GM23338 (cell line): ENCODE results near the gene SHROOM2. TPM values are rescaled to one million over a fixed set of nuclear protein-coding genes. Genes with fewer than 3 reads are reported as not detected.

Experiments used
- ATAC-seq: fragments of 200-7000 bp; cut with Tn5 transposase; 3 replicates; pipeline ENCODE4 v1.9.1; 2020
- DNase-seq: peaks from one replicate; pipeline ENCODE4 v3.0.0-alpha.2; 2015; ENCODE audit warnings: low spot score
- H2AFZ ChIP-seq: fragments of 200-600 bp; sonication (generic); 2 replicates; pipeline ENCODE4 v1.8.0; 2016; ENCODE audit warnings: antibody characterized with exemption, mild to moderate bottlenecking, moderate library complexity
- H3F3A ChIP-seq: fragments of 200-600 bp; sonication (generic); replicated peaks from 2 replicates; pipeline ENCODE4 v1.8.0; 2017; ENCODE audit warnings: antibody characterized with exemption, mixed run types, low read depth
- H3K27ac ChIP-seq: fragments of 200-600 bp; sonication (generic); 2 replicates; pipeline ENCODE4 v1.6.1; 2016; ENCODE audit warnings: low read depth
- H3K27me3 ChIP-seq: fragments of 200-600 bp; sonication (generic); 2 replicates; pipeline ENCODE4 v1.8.0; 2016; ENCODE audit warnings: mild to moderate bottlenecking, mixed run types, moderate library complexity; ENCODE audit not compliant: insufficient read depth
- H3K36me3 ChIP-seq: fragments of 200-600 bp; sonication (generic); 2 replicates; pipeline ENCODE4 v1.8.0; 2016; ENCODE audit warnings: mild to moderate bottlenecking; ENCODE audit not compliant: insufficient read depth
- H3K4me1 ChIP-seq: fragments of 200-600 bp; sonication (generic); 2 replicates; pipeline ENCODE4 v1.8.0; 2016; ENCODE audit warnings: mild to moderate bottlenecking, moderate library complexity; ENCODE audit not compliant: insufficient read depth
- H3K4me2 ChIP-seq: fragments of 200-600 bp; sonication (generic); 2 replicates; pipeline ENCODE4 v1.7.1; 2017; ENCODE audit warnings: mixed run types
- H3K4me3 ChIP-seq: fragments of 200-600 bp; sonication (generic); 2 replicates; pipeline ENCODE4 v1.6.1; 2016; ENCODE audit warnings: mixed run types
- H3K79me2 ChIP-seq: fragments of 200-600 bp; sonication (generic); replicated peaks from 2 replicates; pipeline ENCODE4 v1.8.0; 2017; ENCODE audit warnings: mild to moderate bottlenecking; ENCODE audit not compliant: insufficient read depth
- H3K9me2 ChIP-seq: fragments of 200-600 bp; sonication (generic); 2 replicates; pipeline ENCODE4 v1.8.0; 2017; ENCODE audit not compliant: insufficient read depth
- H4K20me1 ChIP-seq: fragments of 200-600 bp; sonication (generic); replicated peaks from 2 replicates; pipeline ENCODE4 v1.8.0; 2017; ENCODE audit warnings: mild to moderate bottlenecking; ENCODE audit not compliant: insufficient read depth
- H3K27ac Mint-ChIP-seq: 2 replicates; pipeline ENCODE4 v1.8.0; 2020; ENCODE audit warnings: inconsistent platforms, mild to moderate bottlenecking, moderate library complexity, mixed read lengths
- H3K27me3 Mint-ChIP-seq: 3 replicates; pipeline ENCODE4 v1.8.0; 2022; ENCODE audit warnings: low read depth, mild to moderate bottlenecking, moderate library complexity, mixed read lengths, inconsistent platforms; ENCODE audit not compliant: insufficient read depth, poor library complexity
- H3K36me3 Mint-ChIP-seq: 3 replicates; pipeline ENCODE4 v1.8.0; 2021; ENCODE audit warnings: low read depth, mild to moderate bottlenecking, inconsistent platforms, moderate library complexity, mixed read lengths
- H3K4me1 Mint-ChIP-seq: 3 replicates; pipeline ENCODE4 v1.8.0; 2020; ENCODE audit warnings: mild to moderate bottlenecking, inconsistent platforms, mixed read lengths
- H3K4me3 Mint-ChIP-seq: 3 replicates; pipeline ENCODE4 v1.8.0; 2021; ENCODE audit warnings: moderate library complexity, mild to moderate bottlenecking, inconsistent platforms, mixed read lengths
- H3K9me3 Mint-ChIP-seq: 3 replicates; pipeline ENCODE4 v1.8.0; 2020; ENCODE audit warnings: moderate library complexity, mild to moderate bottlenecking, inconsistent platforms, mixed read lengths
- CREB1 ChIP-seq: fragments of 250-450 bp; sonication (Bioruptor Pico); IDR thresholded peaks from 2 replicates; pipeline ENCODE4 v1.5.0; 2020; ENCODE audit warnings: low read depth, mild to moderate bottlenecking, moderate library complexity
- ETS1 ChIP-seq: IDR thresholded peaks from 2 replicates; pipeline ENCODE4 v1.6.1; 2016; ENCODE audit warnings: antibody characterized with exemption
- EZH2 ChIP-seq: fragments of 200-600 bp; sonication (generic); IDR thresholded peaks from one replicate; pipeline ENCODE4 v1.8.0; 2017; ENCODE audit warnings: antibody characterized with exemption, mild to moderate bottlenecking, low read depth; ENCODE audit not compliant: unreplicated experiment
- EZH2phosphoT487 ChIP-seq: fragments of 200-600 bp; sonication (generic); IDR thresholded peaks from one replicate; pipeline ENCODE4 v1.8.1; 2018; ENCODE audit warnings: antibody characterized with exemption; ENCODE audit not compliant: unreplicated experiment
- JUNB ChIP-seq: IDR thresholded peaks from one replicate; pipeline ENCODE4 v1.6.1; 2016; ENCODE audit warnings: antibody characterized with exemption; ENCODE audit not compliant: unreplicated experiment
- NANOG ChIP-seq: IDR thresholded peaks from 2 replicates; pipeline ENCODE4 v1.6.1; 2016; ENCODE audit warnings: antibody characterized with exemption, borderline replicate concordance
- POLR2AphosphoS5 ChIP-seq: IDR thresholded peaks from 2 replicates; pipeline ENCODE4 v1.6.1; 2016; ENCODE audit warnings: antibody characterized with exemption, low read depth
- STAT1 ChIP-seq: IDR thresholded peaks from one replicate; pipeline ENCODE4 v1.6.1; 2016; ENCODE audit warnings: antibody characterized with exemption; ENCODE audit not compliant: unreplicated experiment
- ZNF114 ChIP-seq: fragments of 250-450 bp; sonication (Bioruptor Pico); IDR thresholded peaks from 2 replicates; pipeline ENCODE4 v1.5.0; 2020; ENCODE audit warnings: mild to moderate bottlenecking, moderate library complexity
- ZNF331 ChIP-seq: fragments of 250-450 bp; sonication (Bioruptor Pico); IDR thresholded peaks from 2 replicates; pipeline ENCODE4 v1.5.0; 2020; ENCODE audit warnings: low read depth, mild to moderate bottlenecking, moderate library complexity
- polyA plus RNA-seq: library from polyadenylated mRNA; unstranded; fragments of >200 nt; fragmentation: Nextera tagmentation; extraction: Ambion mirVana; gene quantifications from 2 replicates; pipeline ENCODE4 v1.2.1, GENCODE V29; 2016
- total RNA-seq: library from RNA; depleted of rRNA; stranded (reverse); fragments of >200 nt; shearing (Covaris generic); gene quantifications from 2 replicates; pipeline ENCODE4 v1.2.3, GENCODE V29; 2014
- TF ChIP-seq, protein P1 (sequence below), 2 experiments: fragments of 200-600 bp in 1 of 2; sonication (generic) in 1 of 2; conservative IDR thresholded peaks; 2 replicates each; pipeline versions ENCODE4 v1.5.1 to v1.6.1; 2016 to 2017; ENCODE audit warnings: antibody characterized with exemption in 2 of 2, low read depth in 2 of 2, mild to moderate bottlenecking in 2 of 2, moderate library complexity in 1 of 2
- TF ChIP-seq, protein P2 (sequence below): IDR thresholded peaks from one replicate; pipeline ENCODE4 v1.6.1; 2018; ENCODE audit warnings: antibody characterized with exemption; ENCODE audit not compliant: unreplicated experiment

Gene SHROOM2
- total and polyA plus RNA-seq, 2 experiments from 2014 or later = 3.5 to 15.8 TPM

GRCh38 chrX:9903146-9903545 lies 116.9 kb downstream of the SHROOM2 start:
- ATAC-seq = no peak
- no peak overlapping the region for H2AFZ ChIP-seq
- H3K4me3 Mint-ChIP-seq = no peak overlapping the region
- no peaks in the 10 kb centered on the region for H3K9me3 Mint-ChIP-seq
- no peak overlapping the region for H3K4me3 ChIP-seq
- no peak overlapping the region for H3K27ac ChIP-seq
- H3K4me1 ChIP-seq = no peaks in the 10 kb centered on the region
- no peaks in the 10 kb centered on the region for H3F3A ChIP-seq
- H3K79me2 ChIP-seq = no peaks in the 10 kb centered on the region
- TF ChIP-seq EZH2phosphoT487 (no peak), JUNB (no peak), ZNF331 (CRISPR knock-in tag) (no peak), EZH2 (no peak), STAT1 (no peak), NANOG (no peak)
- no peaks in the 10 kb centered on the region for H3K27me3 ChIP-seq
- no peak for DNase-seq
- peaks cover 18% of the 10 kb centered on the region for H3K4me1 Mint-ChIP-seq
- no peaks in the 10 kb centered on the region for H3K9me2 ChIP-seq
- H3K36me3 ChIP-seq = no peaks in the 10 kb centered on the region
- peaks cover 7% of the 10 kb centered on the region for H3K36me3 Mint-ChIP-seq
- H3K27me3 Mint-ChIP-seq = peaks cover 2% of the 10 kb centered on the region
- H3K27ac Mint-ChIP-seq = no peak overlapping the region
- no peaks in the 10 kb centered on the region for H4K20me1 ChIP-seq
- H3K4me2 ChIP-seq = no peak overlapping the region

GRCh38 chrX:9905288-9905687 lies 119.1 kb downstream of the SHROOM2 start:
- Histone ChIP-seq H3K27me3 (no peaks in the 10 kb centered on the region), H3K4me2 (no peak overlapping the region), H3K4me3 (no peak overlapping the region), H4K20me1 (no peaks in the 10 kb centered on the region), H3K9me2 (no peaks in the 10 kb centered on the region), H3K4me1 (no peaks in the 10 kb centered on the region), H2AFZ (no peak overlapping the region), H3K27ac (no peak overlapping the region), H3F3A (no peaks in the 10 kb centered on the region), H3K36me3 (no peaks in the 10 kb centered on the region), H3K79me2 (no peaks in the 10 kb centered on the region)
- H3K27me3 Mint-ChIP-seq = peaks cover 2% of the 10 kb centered on the region
- H3K27ac Mint-ChIP-seq = no peak overlapping the region
- H3K4me1 Mint-ChIP-seq = peaks cover 14% of the 10 kb centered on the region
- no peaks in the 10 kb centered on the region for H3K9me3 Mint-ChIP-seq
- H3K36me3 Mint-ChIP-seq = peaks cover 9% of the 10 kb centered on the region; the same call in 2 of the 3 replicates
- ATAC-seq = no peak
- DNase-seq = no peak
- no peak overlapping the region for H3K4me3 Mint-ChIP-seq
- TF ChIP-seq JUNB = no peak
- no peak for TF ChIP-seq EZH2phosphoT487
- TF ChIP-seq ZNF331 (CRISPR knock-in tag) = no peak
- TF ChIP-seq ETS1 = no peak
- TF ChIP-seq STAT1 = no peak
- no peak for TF ChIP-seq POLR2AphosphoS5
- no peak for TF ChIP-seq EZH2
- TF ChIP-seq, protein P1, sequence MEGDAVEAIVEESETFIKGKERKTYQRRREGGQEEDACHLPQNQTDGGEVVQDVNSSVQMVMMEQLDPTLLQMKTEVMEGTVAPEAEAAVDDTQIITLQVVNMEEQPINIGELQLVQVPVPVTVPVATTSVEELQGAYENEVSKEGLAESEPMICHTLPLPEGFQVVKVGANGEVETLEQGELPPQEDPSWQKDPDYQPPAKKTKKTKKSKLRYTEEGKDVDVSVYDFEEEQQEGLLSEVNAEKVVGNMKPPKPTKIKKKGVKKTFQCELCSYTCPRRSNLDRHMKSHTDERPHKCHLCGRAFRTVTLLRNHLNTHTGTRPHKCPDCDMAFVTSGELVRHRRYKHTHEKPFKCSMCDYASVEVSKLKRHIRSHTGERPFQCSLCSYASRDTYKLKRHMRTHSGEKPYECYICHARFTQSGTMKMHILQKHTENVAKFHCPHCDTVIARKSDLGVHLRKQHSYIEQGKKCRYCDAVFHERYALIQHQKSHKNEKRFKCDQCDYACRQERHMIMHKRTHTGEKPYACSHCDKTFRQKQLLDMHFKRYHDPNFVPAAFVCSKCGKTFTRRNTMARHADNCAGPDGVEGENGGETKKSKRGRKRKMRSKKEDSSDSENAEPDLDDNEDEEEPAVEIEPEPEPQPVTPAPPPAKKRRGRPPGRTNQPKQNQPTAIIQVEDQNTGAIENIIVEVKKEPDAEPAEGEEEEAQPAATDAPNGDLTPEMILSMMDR (conservative IDR thresholded peaks at IDR 0.05; ENCODE audit: low read depth in 2 of 2) = no peak
- TF ChIP-seq CREB1 (CRISPR knock-in tag) = no peak
- TF ChIP-seq NANOG = no peak
- TF ChIP-seq, protein P2, sequence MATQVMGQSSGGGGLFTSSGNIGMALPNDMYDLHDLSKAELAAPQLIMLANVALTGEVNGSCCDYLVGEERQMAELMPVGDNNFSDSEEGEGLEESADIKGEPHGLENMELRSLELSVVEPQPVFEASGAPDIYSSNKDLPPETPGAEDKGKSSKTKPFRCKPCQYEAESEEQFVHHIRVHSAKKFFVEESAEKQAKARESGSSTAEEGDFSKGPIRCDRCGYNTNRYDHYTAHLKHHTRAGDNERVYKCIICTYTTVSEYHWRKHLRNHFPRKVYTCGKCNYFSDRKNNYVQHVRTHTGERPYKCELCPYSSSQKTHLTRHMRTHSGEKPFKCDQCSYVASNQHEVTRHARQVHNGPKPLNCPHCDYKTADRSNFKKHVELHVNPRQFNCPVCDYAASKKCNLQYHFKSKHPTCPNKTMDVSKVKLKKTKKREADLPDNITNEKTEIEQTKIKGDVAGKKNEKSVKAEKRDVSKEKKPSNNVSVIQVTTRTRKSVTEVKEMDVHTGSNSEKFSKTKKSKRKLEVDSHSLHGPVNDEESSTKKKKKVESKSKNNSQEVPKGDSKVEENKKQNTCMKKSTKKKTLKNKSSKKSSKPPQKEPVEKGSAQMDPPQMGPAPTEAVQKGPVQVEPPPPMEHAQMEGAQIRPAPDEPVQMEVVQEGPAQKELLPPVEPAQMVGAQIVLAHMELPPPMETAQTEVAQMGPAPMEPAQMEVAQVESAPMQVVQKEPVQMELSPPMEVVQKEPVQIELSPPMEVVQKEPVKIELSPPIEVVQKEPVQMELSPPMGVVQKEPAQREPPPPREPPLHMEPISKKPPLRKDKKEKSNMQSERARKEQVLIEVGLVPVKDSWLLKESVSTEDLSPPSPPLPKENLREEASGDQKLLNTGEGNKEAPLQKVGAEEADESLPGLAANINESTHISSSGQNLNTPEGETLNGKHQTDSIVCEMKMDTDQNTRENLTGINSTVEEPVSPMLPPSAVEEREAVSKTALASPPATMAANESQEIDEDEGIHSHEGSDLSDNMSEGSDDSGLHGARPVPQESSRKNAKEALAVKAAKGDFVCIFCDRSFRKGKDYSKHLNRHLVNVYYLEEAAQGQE = no peak
- no peak for TF ChIP-seq ZNF114 (CRISPR knock-in tag)
